ENCODE data around the gene ATP2B1.

The ATP2B1 gene

GRCh38 chr12:89542236-89542635 lies 166.4 kb downstream of the ATP2B1 start:
- no peak for DNase-seq (ENCODE audit: low read depth)
- TF ChIP-seq CTCF (IDR thresholded peaks at IDR 0.05; ENCODE audit: insufficient read depth, low read depth, low read length, missing control alignments) = no peak

GRCh38 chr12:89540586-89540985 lies 168.1 kb downstream of the ATP2B1 start:
- H3K4me3 ChIP-seq (ENCODE audit: low read length) = no peak overlapping the region
- TF ChIP-seq CTCF (IDR thresholded peaks at IDR 0.05; ENCODE audit: insufficient read depth, low read depth, low read length, missing control alignments) = no peak
- DNase-seq (ENCODE audit: low read depth) = no peak

More at GRCh38 chr12:89542236-89542635, 166.4 kb downstream of the ATP2B1 start:
- H3K4me3 ChIP-seq (ENCODE audit: low read length) = no peak overlapping the region

- H3K4me3 ChIP-seq (ENCODE audit: low read length) = no peak overlapping the region
- TF ChIP-seq CTCF (IDR thresholded peaks at IDR 0.05; ENCODE audit: insufficient read depth, low read depth, low read length, missing control alignments) = no peak
- DNase-seq (ENCODE audit: low read depth) = no peak
Observed at GRCh38 chr12:89539426-89540223, 169.0 kb downstream of the ATP2B1 start.

GRCh38 chr12:89538897-89539296 lies 169.7 kb downstream of the ATP2B1 start:
- DNase-seq (ENCODE audit: low read depth) = no peak
- no peak for TF ChIP-seq CTCF (IDR thresholded peaks at IDR 0.05; ENCODE audit: insufficient read depth, low read depth, low read length, missing control alignments)
- H3K4me3 ChIP-seq (ENCODE audit: low read length) = no peak overlapping the region

All from epithelial cell of esophagus (primary cell).